Erythroblast (primary cell): Measurements from ENCODE around the gene TMEM94.

Experiments used
- DNase-seq, 2 experiments: peaks; one replicate each; lab custom pipeline; 2025; lab: John Stamatoyannopoulos, UW
- GATA1 ChIP-seq: IDR thresholded peaks from 2 replicates; pipeline ENCODE4 v1.6.1; 2011; ENCODE audit warnings: low read depth, mild to moderate bottlenecking, control low read depth, low read length, moderate library complexity
- POLR2A ChIP-seq: IDR thresholded peaks from 2 replicates; pipeline ENCODE4 v1.6.1; 2011; ENCODE audit warnings: mild to moderate bottlenecking, low read length

The TMEM94 gene

GRCh38 chr17:75456417-75457046 lies at the start of gene TMEM94:
Gene TMEM94 (plus strand): TSS chr17:75456635. CDS start chr17:75471906, 15,271 bp downstream.
- TF ChIP-seq POLR2A (peak; percentile 78), GATA1 (no peak)
- DNase-seq, result peak; percentile 98

GRCh38 chr17:75407655-75408352 lies 48.6 kb upstream of the TMEM94 start:
- DNase-seq, result no peak
- TF ChIP-seq GATA1, result no peak
- no peak for TF ChIP-seq POLR2A

- no peak for DNase-seq
- TF ChIP-seq GATA1, result no peak
These were observed 46.3 kb upstream of the TMEM94 start for GRCh38 chr17:75410141-75410540.

- no peak for DNase-seq
- no peak for TF ChIP-seq POLR2A
- no peak for TF ChIP-seq GATA1
These were observed 44.9 kb upstream of the TMEM94 start for GRCh38 chr17:75411328-75412067.

GRCh38 chr17:75412455-75413317 lies 43.7 kb upstream of the TMEM94 start:
- TF ChIP-seq GATA1, result no peak
- TF ChIP-seq POLR2A, result no peak
- peak; percentile 78 to 87 for DNase-seq

GRCh38 chr17:75414488-75414887 lies 41.9 kb upstream of the TMEM94 start:
- TF ChIP-seq GATA1 (no peak), POLR2A (no peak)
- DNase-seq, result no peak

GRCh38 chr17:75416006-75416405 lies 40.4 kb upstream of the TMEM94 start:
- DNase-seq, result no peak

GRCh38 chr17:75417054-75417580 lies 39.3 kb upstream of the TMEM94 start:
- no peak for DNase-seq
- TF ChIP-seq GATA1, result no peak
- TF ChIP-seq POLR2A, result no peak

More at GRCh38 chr17:75416006-75416405, 40.4 kb upstream of the TMEM94 start:
- TF ChIP-seq POLR2A, result no peak
- TF ChIP-seq GATA1, result no peak

- DNase-seq, result no peak
- TF ChIP-seq POLR2A, result no peak
- TF ChIP-seq GATA1, result no peak
These were observed 37.9 kb upstream of the TMEM94 start for GRCh38 chr17:75418531-75418930.

GRCh38 chr17:75428543-75429469 lies 27.6 kb upstream of the TMEM94 start:
- TF ChIP-seq GATA1 (no peak), POLR2A (no peak)
- no peak for DNase-seq

- no peak for DNase-seq
- TF ChIP-seq POLR2A, result no peak
- no peak for TF ChIP-seq GATA1
These were observed 26.1 kb upstream of the TMEM94 start for GRCh38 chr17:75430159-75430974.
